ENCODE data around the gene MARK1.
"Not testable (repeated sequence)": the region's sequence is repeated elsewhere in the genome, so short reads cannot be mapped to it uniquely, and the experiment has no call there.

The MARK1 gene

DNA sequence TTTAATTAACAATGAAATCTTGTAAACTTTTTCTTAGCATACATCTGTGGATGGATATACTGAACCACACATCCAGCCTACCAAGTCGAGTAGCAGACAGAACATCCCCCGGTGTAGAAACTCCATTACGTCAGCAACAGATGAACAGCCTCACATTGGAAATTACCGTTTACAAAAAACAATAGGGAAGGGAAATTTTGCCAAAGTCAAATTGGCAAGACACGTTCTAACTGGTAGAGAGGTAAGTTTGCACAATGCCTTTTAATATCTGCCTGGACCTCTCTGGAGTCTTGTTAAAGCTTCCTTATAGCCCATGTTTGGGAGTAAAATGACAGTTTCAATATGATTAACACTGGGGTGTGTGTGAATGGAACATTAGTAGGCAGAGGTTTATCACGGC lies 51.4 kb downstream of the MARK1 start:
- TF ChIP-seq, protein P1, sequence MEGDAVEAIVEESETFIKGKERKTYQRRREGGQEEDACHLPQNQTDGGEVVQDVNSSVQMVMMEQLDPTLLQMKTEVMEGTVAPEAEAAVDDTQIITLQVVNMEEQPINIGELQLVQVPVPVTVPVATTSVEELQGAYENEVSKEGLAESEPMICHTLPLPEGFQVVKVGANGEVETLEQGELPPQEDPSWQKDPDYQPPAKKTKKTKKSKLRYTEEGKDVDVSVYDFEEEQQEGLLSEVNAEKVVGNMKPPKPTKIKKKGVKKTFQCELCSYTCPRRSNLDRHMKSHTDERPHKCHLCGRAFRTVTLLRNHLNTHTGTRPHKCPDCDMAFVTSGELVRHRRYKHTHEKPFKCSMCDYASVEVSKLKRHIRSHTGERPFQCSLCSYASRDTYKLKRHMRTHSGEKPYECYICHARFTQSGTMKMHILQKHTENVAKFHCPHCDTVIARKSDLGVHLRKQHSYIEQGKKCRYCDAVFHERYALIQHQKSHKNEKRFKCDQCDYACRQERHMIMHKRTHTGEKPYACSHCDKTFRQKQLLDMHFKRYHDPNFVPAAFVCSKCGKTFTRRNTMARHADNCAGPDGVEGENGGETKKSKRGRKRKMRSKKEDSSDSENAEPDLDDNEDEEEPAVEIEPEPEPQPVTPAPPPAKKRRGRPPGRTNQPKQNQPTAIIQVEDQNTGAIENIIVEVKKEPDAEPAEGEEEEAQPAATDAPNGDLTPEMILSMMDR (IDR thresholded peaks at IDR 0.05; ENCODE audit: extremely low read depth, insufficient read depth, missing control alignments) = no peak
- no peak for DNase-seq (ENCODE audit: low spot score)
- in situ Hi-C loops (cut with MboI; ENCODE audit: low pct_unique_long_range_greater_than_20kb, low sequenced_read_pairs, unreplicated experiment) = no loop called here

DNA sequence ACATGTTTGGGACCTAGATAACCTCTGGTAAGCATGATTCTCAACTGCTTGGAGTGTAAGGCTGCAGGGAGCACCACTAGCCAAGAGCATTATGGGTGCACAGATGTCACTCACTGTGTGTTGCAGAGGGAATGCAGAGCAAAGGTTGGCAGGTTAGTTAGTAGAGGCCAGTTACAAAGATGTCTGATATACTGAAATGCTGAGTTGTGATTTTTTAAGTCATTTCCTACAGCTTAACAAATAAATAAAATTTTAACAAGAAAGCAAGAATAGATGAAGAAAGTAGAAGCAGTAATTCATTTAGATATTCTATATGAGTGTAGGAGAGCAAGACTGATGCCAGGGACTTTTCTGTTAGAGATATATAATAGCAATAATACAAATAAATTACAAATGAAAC lies 64.8 kb downstream of the MARK1 start:
- DNase-seq (ENCODE audit: low spot score) = no peak
- in situ Hi-C loops (cut with MboI; ENCODE audit: low pct_unique_long_range_greater_than_20kb, low sequenced_read_pairs, unreplicated experiment) = no loop called here
- TF ChIP-seq, protein P1 (IDR thresholded peaks at IDR 0.05; ENCODE audit: extremely low read depth, insufficient read depth, missing control alignments) = no peak

DNA sequence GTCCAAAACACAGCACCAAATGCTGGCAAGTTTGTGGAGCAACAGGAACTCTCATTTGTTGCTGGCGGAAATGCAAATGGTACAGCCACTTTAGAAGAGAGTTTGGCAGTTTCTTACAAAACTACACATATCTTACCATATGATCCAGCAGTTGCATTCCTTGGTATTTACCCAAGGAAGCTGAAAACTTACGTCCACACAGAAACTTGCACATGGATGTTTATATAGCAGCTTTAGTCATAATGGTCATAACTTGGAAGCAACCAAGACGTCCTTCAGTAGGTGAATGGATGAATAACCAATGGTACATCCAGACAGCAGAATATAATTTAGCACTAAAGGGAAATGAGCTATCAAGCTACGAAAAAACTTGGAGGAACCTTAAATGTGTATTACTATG lies 66.4 kb downstream of the MARK1 start:
- in situ Hi-C loops (cut with MboI; ENCODE audit: low pct_unique_long_range_greater_than_20kb, low sequenced_read_pairs, unreplicated experiment) = no loop called here
- TF ChIP-seq, protein P1 (IDR thresholded peaks at IDR 0.05; ENCODE audit: extremely low read depth, insufficient read depth, missing control alignments) = no peak
- no peak for DNase-seq (ENCODE audit: low spot score)

DNA sequence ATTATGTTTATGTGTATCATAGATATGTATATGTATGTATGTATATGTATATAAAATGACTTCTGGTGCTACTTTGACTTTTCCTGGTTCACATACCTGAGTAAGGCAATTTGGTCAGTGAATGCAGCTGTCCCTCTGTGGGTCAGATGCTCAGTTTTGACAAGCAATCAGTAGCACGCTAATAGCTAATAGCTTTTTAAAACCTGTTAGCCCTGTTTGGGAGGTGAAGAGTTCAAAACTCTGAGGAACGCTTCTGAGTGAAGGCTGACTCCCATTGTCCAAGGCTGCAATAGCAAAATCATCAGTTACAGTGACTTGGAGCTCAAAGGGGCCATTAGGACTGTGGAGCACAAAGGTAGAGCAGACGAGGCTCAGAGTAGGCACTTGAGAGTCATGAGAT lies 67.2 kb downstream of the MARK1 start:
- in situ Hi-C loops (cut with MboI; ENCODE audit: low pct_unique_long_range_greater_than_20kb, low sequenced_read_pairs, unreplicated experiment) = no loop called here
- TF ChIP-seq, protein P1 (IDR thresholded peaks at IDR 0.05; ENCODE audit: extremely low read depth, insufficient read depth, missing control alignments) = no peak
- no peak for DNase-seq (ENCODE audit: low spot score)

DNA sequence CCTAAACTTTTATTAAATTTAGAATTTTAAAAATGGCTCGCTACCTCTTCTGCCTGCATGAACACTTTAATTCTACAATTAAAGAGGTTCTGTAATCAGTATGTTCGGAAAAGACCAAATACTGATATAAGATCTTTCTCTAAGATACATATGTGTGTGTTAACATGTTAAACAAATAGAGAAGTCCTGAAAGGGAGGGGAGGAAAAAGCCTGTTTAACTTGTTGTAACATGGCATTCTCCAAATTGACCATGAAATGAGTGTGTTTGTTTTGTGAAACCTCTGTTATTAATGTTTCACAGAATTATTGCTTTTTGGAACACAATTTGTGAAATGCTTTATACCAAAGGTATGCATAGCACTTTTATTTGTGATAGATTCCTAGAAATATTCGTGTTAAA lies 77.0 kb downstream of the MARK1 start:
- TF ChIP-seq, protein P1 (IDR thresholded peaks at IDR 0.05; ENCODE audit: extremely low read depth, insufficient read depth, missing control alignments) = no peak
- in situ Hi-C loops (cut with MboI; ENCODE audit: low pct_unique_long_range_greater_than_20kb, low sequenced_read_pairs, unreplicated experiment) = no loop called here
- DNase-seq (ENCODE audit: low spot score) = no peak

DNA sequence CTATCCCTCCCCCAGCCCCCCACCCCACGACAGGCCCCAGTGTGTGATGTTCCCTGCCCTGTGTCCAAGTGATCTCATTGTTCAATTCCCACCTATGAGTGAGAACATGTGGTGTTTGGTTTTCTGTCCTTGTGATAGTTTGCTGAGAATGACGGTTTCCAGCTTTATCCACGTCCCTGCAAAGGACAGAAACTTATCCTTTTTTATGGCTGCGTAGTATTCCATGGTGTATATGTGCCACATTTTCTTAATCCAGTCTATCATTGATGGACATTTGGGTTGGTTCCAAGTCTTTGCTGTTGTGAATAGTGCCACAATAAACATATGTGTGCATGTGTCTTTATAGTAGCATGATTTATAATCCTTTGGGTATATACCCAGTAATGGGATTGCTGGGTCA lies 77.7 kb downstream of the MARK1 start:
- in situ Hi-C loops (cut with MboI; ENCODE audit: low pct_unique_long_range_greater_than_20kb, low sequenced_read_pairs, unreplicated experiment) = not testable (repeated sequence)

DNA sequence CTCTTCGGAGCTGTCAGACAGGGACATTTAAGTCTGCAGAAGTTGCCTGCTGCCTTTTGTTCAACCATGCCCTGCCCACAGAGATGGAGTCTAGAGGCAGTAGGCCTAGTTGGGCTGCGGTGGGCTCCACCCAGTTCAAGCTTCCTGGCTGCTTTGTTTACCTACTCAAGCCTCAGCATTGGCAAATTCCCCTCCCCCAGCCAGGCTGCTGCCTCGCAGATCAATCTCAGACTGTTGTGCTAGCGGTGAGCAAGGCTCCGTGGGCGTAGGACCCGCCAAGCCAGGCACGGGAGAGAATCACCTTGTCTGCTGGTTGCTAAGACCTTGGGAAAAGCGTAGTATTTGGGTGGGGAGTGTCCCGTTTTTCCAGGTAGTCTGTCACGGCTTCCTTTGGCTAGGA lies 83.2 kb downstream of the MARK1 start:
- DNase-seq (ENCODE audit: low spot score); in situ Hi-C loops (cut with MboI; ENCODE audit: low pct_unique_long_range_greater_than_20kb, low sequenced_read_pairs, unreplicated experiment): not testable (repeated sequence)

More for the DNA sequence above, 77.7 kb downstream of the MARK1 start:
- DNase-seq (ENCODE audit: low spot score) = not testable (repeated sequence)

DNA sequence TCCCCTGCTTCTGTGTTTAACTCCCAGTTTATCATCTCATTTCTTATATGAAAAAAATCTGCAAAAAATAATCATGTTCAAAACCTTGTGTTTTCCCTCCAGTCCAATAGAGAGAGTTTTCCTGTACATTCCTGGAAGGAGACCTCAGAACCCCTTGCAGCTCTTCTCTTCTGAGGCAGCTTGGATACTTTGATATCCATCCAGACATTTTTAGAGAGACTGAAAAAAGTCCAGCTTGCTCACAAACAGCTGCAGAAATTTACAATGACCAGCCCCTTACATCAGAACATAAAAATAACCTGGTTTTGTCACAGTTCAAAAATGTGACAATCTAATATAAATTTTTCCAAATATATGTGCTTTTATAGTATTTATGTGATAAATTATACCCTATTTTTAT lies 88.9 kb downstream of the MARK1 start:
- DNase-seq (ENCODE audit: low spot score) = no peak
- TF ChIP-seq, protein P1 (IDR thresholded peaks at IDR 0.05; ENCODE audit: extremely low read depth, insufficient read depth, missing control alignments) = no peak
- in situ Hi-C loops (cut with MboI; ENCODE audit: low pct_unique_long_range_greater_than_20kb, low sequenced_read_pairs, unreplicated experiment) = no loop called here

Data from GM13977 (cell line).